Thoracic aorta (tissue), 2 donors: ENCODE measurements around the gene DES. TPM values are rescaled to one million over a fixed set of nuclear protein-coding genes. Genes with fewer than 3 reads are reported as not detected.

Experiments
- ATAC-seq: fragments of 150-250 bp; one replicate; pipeline ENCODE4 v1.8.0; 2017; ENCODE audit warnings: low read depth; ENCODE audit not compliant: insufficient number of reproducible peaks, low FRiP score
- DNase-seq: peaks from one replicate; pipeline ENCODE4 v3.0.0-alpha.2; 2020; ENCODE audit warnings: low spot score
- H3K27ac ChIP-seq, 2 donors: fragments of 200-600 bp; sonication (generic); 1 replicate in 1 of 2; 2 replicates in 1 of 2; pipeline ENCODE4 v1.5.1; 2016; ENCODE audit warnings: mild to moderate bottlenecking in 2 of 2, moderate library complexity in 2 of 2
- H3K27me3 ChIP-seq: fragments of 200-600 bp; sonication (generic); replicated peaks from 2 replicates; pipeline ENCODE4 v1.6.0; 2016; ENCODE audit warnings: mild to moderate bottlenecking; ENCODE audit not compliant: insufficient read depth
- H3K36me3 ChIP-seq: fragments of 200-600 bp; sonication (generic); one replicate; pipeline ENCODE4 v1.5.1; 2016
- H3K4me1 ChIP-seq, 2 donors: fragments of 200-600 bp; sonication (generic); 1 replicate in 1 of 2; 2 replicates in 1 of 2; pipeline versions ENCODE4 v1.5.1 to v1.6.0; 2016; ENCODE audit warnings: low read depth in 2 of 2, mild to moderate bottlenecking in 1 of 2; ENCODE audit not compliant: control insufficient read depth in 1 of 2
- H3K4me3 ChIP-seq: fragments of 200-600 bp; sonication (generic); 2 replicates; pipeline ENCODE4 v1.5.1; 2016; ENCODE audit warnings: mild to moderate bottlenecking
- H3K9me3 ChIP-seq: fragments of 200-600 bp; sonication (generic); 2 replicates; pipeline ENCODE4 v1.5.1; 2016
- CTCF ChIP-seq: fragments of 200-600 bp; sonication (generic); IDR thresholded peaks from one replicate; pipeline ENCODE4 v1.5.1; 2019; ENCODE audit warnings: antibody characterized with exemption
- total RNA-seq, 2 donors: library from RNA; depleted of rRNA; stranded (reverse); fragments of >200 nt; gene quantifications; one replicate each; pipeline versions ENCODE4 v1.1.0 to v1.2.3, GENCODE V29; 2016

DES gene
- total RNA-seq, 2 donors from 2014 or later = 146 to 302 TPM

GRCh38 chr2:219381448-219381847 lies 36.7 kb upstream of the DES start:
- Histone ChIP-seq H3K4me1 (peaks cover 1 to 2% of the 10 kb centered on the region in 2 donors), H3K36me3 (peaks cover 42% of the 10 kb centered on the region), H3K27ac (no peak overlapping the region), H3K4me3 (no peak overlapping the region), H3K27me3 (no peaks in the 10 kb centered on the region), H3K9me3 (no peaks in the 10 kb centered on the region)
- TF ChIP-seq CTCF = no peak
- no peak for DNase-seq
- no peak for ATAC-seq

GRCh38 chr2:219384083-219384713 lies 34.0 kb upstream of the DES start:
- Histone ChIP-seq H3K27me3 (no peaks in the 10 kb centered on the region), H3K9me3 (no peaks in the 10 kb centered on the region), H3K27ac (no peak overlapping the region), H3K4me3 (no peak overlapping the region), H3K4me1 (peaks cover 7 to 9% of the 10 kb centered on the region in 2 donors), H3K36me3 (peaks cover 38% of the 10 kb centered on the region)
- no peak for TF ChIP-seq CTCF
- ATAC-seq = no peak
- no peak for DNase-seq

GRCh38 chr2:219384859-219385258 lies 33.3 kb upstream of the DES start:
- H3K9me3 ChIP-seq = no peaks in the 10 kb centered on the region
- no peak overlapping the region for H3K4me3 ChIP-seq
- peaks cover 7 to 9% of the 10 kb centered on the region in 2 donors for H3K4me1 ChIP-seq
- H3K27ac ChIP-seq = no peak overlapping the region
- H3K27me3 ChIP-seq = no peaks in the 10 kb centered on the region
- TF ChIP-seq CTCF = no peak
- no peak for DNase-seq
- H3K36me3 ChIP-seq = peaks cover 38% of the 10 kb centered on the region
- no peak for ATAC-seq

- no peak for TF ChIP-seq CTCF
- Histone ChIP-seq H3K4me1 (peaks cover 7 to 9% of the 10 kb centered on the region in 2 donors), H3K36me3 (peaks cover 37% of the 10 kb centered on the region), H3K4me3 (no peak overlapping the region), H3K9me3 (no peaks in the 10 kb centered on the region), H3K27me3 (no peaks in the 10 kb centered on the region), H3K27ac (no peak overlapping the region)
- ATAC-seq (no peak), DNase-seq (no peak)
Measured at GRCh38 chr2:219385958-219386520, 32.1 kb upstream of the DES start.

GRCh38 chr2:219386532-219387280 lies 31.5 kb upstream of the DES start:
- Histone ChIP-seq H3K4me1 (peaks cover 7 to 9% of the 10 kb centered on the region in 2 donors), H3K4me3 (peak overlapping the region; percentile 81), H3K27me3 (no peaks in the 10 kb centered on the region), H3K27ac (peak overlapping the region; percentile 75 to 84), H3K9me3 (no peaks in the 10 kb centered on the region), H3K36me3 (peaks cover 30% of the 10 kb centered on the region)
- no peak for TF ChIP-seq CTCF
- no peak for ATAC-seq
- no peak for DNase-seq
